PC-3 (cell line): ENCODE results near the gene STYK1. TPM values are rescaled to one million over a fixed set of nuclear protein-coding genes. Genes with fewer than 3 reads are reported as not detected.
"Not testable (repeated sequence)": the region's sequence is repeated elsewhere in the genome, so short reads cannot be mapped to it uniquely, and the experiment has no call there.

ENCODE experiments used
- ATAC-seq: fragments of 200-7000 bp; cut with Tn5 transposase; 2 replicates; pipeline ENCODE4 v1.9.1; 2020; ENCODE audit warnings: mild to moderate bottlenecking, moderate library complexity
- BruUV-seq: library from RNA; stranded (reverse); fragments of 400-500 nt; replicated peaks from 2 replicates; lab custom pipeline; 2021; lab: Mats Ljungman, UMichigan
- CTCF ChIA-PET: fragments of 300-600 bp; sonication (Branson Sonifier 250); formaldehyde crosslinking; loops from one replicate; lab custom pipeline; 2022; ENCODE audit warnings: antibody characterized with exemption; lab: Charles Lee
- POLR2A ChIA-PET: fragments of 300-600 bp; sonication (Branson Sonifier 250); formaldehyde crosslinking; loops from one replicate; lab custom pipeline; 2022; ENCODE audit warnings: antibody characterized with exemption; ENCODE audit not compliant: unreplicated experiment; lab: Charles Lee
- DNase-seq: peaks from one replicate; pipeline ENCODE4 v3.0.0-alpha.2; 2015
- H2AFZ ChIP-seq: fragments of 300-600 bp; sonication (generic); 2 replicates; pipeline ENCODE4 v1.6.0; 2016; ENCODE audit warnings: antibody characterized with exemption, low read length
- H3F3A ChIP-seq: fragments of 300-600 bp; sonication (generic); one replicate; pipeline ENCODE4 v1.6.0; 2017; ENCODE audit warnings: antibody characterized with exemption, low read length, control low read depth, mild to moderate bottlenecking; ENCODE audit not compliant: unreplicated experiment
- H3K27ac ChIP-seq: fragments of 300-600 bp; sonication (generic); 2 replicates; pipeline ENCODE4 v1.5.1; 2016; ENCODE audit warnings: mild to moderate bottlenecking, low read length
- H3K27me3 ChIP-seq: fragments of 300-600 bp; sonication (generic); 2 replicates; pipeline ENCODE4 v1.6.1; 2016; ENCODE audit warnings: low read length, mixed read lengths
- H3K36me3 ChIP-seq: fragments of 300-600 bp; sonication (generic); 2 replicates; pipeline ENCODE4 v1.6.1; 2016; ENCODE audit warnings: low read depth, mixed run types, low read length, mixed read lengths
- H3K4me1 ChIP-seq: fragments of 300-600 bp; sonication (generic); 2 replicates; pipeline ENCODE4 v1.5.1; 2016; ENCODE audit warnings: low read length; ENCODE audit not compliant: insufficient read depth
- H3K4me2 ChIP-seq: fragments of 300-600 bp; sonication (generic); 2 replicates; pipeline ENCODE4 v1.6.0; 2016; ENCODE audit warnings: low read length
- H3K4me3 ChIP-seq: fragments of 300-600 bp; sonication (generic); 2 replicates; pipeline ENCODE4 v1.5.1; 2016; ENCODE audit warnings: mild to moderate bottlenecking, low read length, mixed read lengths
- H3K79me2 ChIP-seq: fragments of 300-600 bp; sonication (generic); 2 replicates; pipeline ENCODE4 v1.6.1; 2017; ENCODE audit warnings: low read length, mixed read lengths
- H3K9ac ChIP-seq: fragments of 300-600 bp; sonication (generic); 2 replicates; pipeline ENCODE4 v1.6.0; 2016; ENCODE audit warnings: mild to moderate bottlenecking, low read length
- H3K9me2 ChIP-seq: fragments of 300-600 bp; sonication (generic); replicated peaks from 2 replicates; pipeline ENCODE4 v1.6.1; 2016; ENCODE audit warnings: mixed run types, low read length, mixed read lengths
- H3K9me3 ChIP-seq: fragments of 300-600 bp; sonication (generic); 2 replicates; pipeline ENCODE4 v1.6.1; 2016; ENCODE audit warnings: low read length, mixed read lengths
- H4K20me1 ChIP-seq: fragments of 300-600 bp; sonication (generic); 2 replicates; pipeline ENCODE4 v1.6.1; 2016; ENCODE audit warnings: low read length, mixed read lengths
- EZH2 ChIP-seq: fragments of 300-600 bp; sonication (generic); IDR thresholded peaks from one replicate; pipeline ENCODE4 v1.6.1; 2017; ENCODE audit warnings: antibody characterized with exemption, mild to moderate bottlenecking, low read length; ENCODE audit not compliant: unreplicated experiment
- EZH2phosphoT487 ChIP-seq: fragments of 300-600 bp; sonication (generic); IDR thresholded peaks from 2 replicates; pipeline ENCODE4 v1.6.1; 2018; ENCODE audit warnings: mild to moderate bottlenecking, antibody characterized with exemption, low read length, borderline replicate concordance
- intact Hi-C: fragments of 100-400 bp; cut with micrococcal nuclease; formaldehyde crosslinking; loops from 2 replicates; pipeline ENCODE4 v1.9.0; 2023
- total RNA-seq: library from RNA; depleted of rRNA; stranded (reverse); fragments of >200 nt; gene quantifications from 2 replicates; pipeline ENCODE4 v1.2.3, GENCODE V29; 2014
- TF ChIP-seq, protein P1 (sequence below): fragments of 300-600 bp; sonication (generic); conservative IDR thresholded peaks from 2 replicates; pipeline ENCODE4 v1.5.1; 2017; ENCODE audit warnings: antibody characterized with exemption, low read depth, mild to moderate bottlenecking, low read length

The STYK1 gene
- total RNA-seq, 1 experiment from 2014 or later, result 4.3 TPM

DNA sequence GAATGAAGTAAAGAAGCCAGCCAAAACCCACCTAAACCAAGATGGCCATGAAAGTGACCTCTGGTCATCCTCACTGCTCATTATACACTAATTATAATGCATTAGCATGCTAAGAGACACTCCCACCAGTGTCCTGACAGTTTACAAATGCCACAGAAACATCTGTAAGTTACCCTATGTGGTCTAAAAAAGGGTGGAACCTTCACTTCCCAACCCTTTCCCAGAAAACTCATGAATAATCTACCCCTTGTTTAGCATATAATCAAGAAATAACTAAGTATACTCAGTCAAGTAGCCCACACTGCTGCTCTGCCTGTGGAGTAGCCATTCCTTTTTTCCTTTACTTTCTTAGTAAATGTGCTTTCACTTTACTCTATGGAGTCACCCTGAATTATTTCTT, 19.8 kb downstream of the STYK1 start:
- H3K9me2 ChIP-seq, result no peaks in the 10 kb centered on the region

DNA sequence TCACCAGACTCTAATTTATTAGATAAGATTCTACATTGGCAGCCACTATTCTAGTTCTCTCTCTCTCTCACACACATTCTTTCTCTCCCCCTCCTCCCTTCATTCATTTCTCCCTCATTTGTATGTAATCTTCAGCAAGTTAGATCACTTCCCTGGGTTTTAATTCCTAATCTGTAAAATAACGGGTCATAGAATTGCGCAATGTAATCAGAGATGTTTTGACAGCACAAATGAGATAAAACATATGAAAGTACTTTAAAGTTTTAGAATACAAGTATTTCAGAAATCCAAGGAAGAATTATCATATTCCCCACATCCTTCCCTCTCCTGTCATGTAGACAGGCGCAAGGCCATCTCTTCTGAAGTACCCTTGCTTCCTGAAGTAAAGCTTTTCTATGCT, 21.7 kb downstream of the STYK1 start:
- H3K4me1 ChIP-seq, result no peaks in the 10 kb centered on the region
- peaks cover 9% of the 10 kb centered on the region; the same call in 1 of the 2 replicates for H3K36me3 ChIP-seq
- CTCF ChIA-PET, result no interaction called here
- no peaks in the 10 kb centered on the region for H3K27me3 ChIP-seq
- TF ChIP-seq, protein P1, sequence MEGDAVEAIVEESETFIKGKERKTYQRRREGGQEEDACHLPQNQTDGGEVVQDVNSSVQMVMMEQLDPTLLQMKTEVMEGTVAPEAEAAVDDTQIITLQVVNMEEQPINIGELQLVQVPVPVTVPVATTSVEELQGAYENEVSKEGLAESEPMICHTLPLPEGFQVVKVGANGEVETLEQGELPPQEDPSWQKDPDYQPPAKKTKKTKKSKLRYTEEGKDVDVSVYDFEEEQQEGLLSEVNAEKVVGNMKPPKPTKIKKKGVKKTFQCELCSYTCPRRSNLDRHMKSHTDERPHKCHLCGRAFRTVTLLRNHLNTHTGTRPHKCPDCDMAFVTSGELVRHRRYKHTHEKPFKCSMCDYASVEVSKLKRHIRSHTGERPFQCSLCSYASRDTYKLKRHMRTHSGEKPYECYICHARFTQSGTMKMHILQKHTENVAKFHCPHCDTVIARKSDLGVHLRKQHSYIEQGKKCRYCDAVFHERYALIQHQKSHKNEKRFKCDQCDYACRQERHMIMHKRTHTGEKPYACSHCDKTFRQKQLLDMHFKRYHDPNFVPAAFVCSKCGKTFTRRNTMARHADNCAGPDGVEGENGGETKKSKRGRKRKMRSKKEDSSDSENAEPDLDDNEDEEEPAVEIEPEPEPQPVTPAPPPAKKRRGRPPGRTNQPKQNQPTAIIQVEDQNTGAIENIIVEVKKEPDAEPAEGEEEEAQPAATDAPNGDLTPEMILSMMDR, result no peak
- TF ChIP-seq EZH2, result no peak
- no peak for TF ChIP-seq EZH2phosphoT487
- no peak overlapping the region for H3K27ac ChIP-seq
- no peak overlapping the region for H3K4me2 ChIP-seq
- H3K9me3 ChIP-seq, result 0 out of 2 replicates have a peak, but pooled peaks cover 6% of the 10 kb centered on the region
- no peak overlapping the region for H2AFZ ChIP-seq
- H3K9ac ChIP-seq, result no peak overlapping the region
- H3K4me3 ChIP-seq, result no peak overlapping the region
- H3F3A ChIP-seq, result no peaks in the 10 kb centered on the region
- BruUV-seq, result no TSS peak
- ATAC-seq (no peak), DNase-seq (no peak)
- H3K9me2 ChIP-seq, result no peaks in the 10 kb centered on the region
- POLR2A ChIA-PET, result no interaction called here
- H3K79me2 ChIP-seq, result no peaks in the 10 kb centered on the region
- H4K20me1 ChIP-seq, result no peaks in the 10 kb centered on the region
- intact Hi-C loops, result no loop called here

More for the DNA sequence above, 19.8 kb downstream of the STYK1 start:
- BruUV-seq, result no TSS peak
- H3K9ac ChIP-seq, result no peak overlapping the region
- no peak overlapping the region for H2AFZ ChIP-seq
- H3K27ac ChIP-seq, result no peak overlapping the region
- H3F3A ChIP-seq, result no peaks in the 10 kb centered on the region
- ChIA-PET POLR2A (no interaction called here), CTCF (no interaction called here)
- no peaks in the 10 kb centered on the region for H3K79me2 ChIP-seq
- intact Hi-C loops, result no loop called here
- H3K9me3 ChIP-seq, result 0 out of 2 replicates have a peak, but pooled peaks cover 6% of the 10 kb centered on the region
- no peaks in the 10 kb centered on the region for H3K27me3 ChIP-seq
- no peak overlapping the region for H3K4me2 ChIP-seq
- no peak overlapping the region for H3K4me3 ChIP-seq
- no peak for DNase-seq
- TF ChIP-seq EZH2phosphoT487, result no peak
- no peak for TF ChIP-seq EZH2
- TF ChIP-seq, protein P1, result no peak
- H3K4me1 ChIP-seq, result no peaks in the 10 kb centered on the region
- peaks cover 15% of the 10 kb centered on the region; the same call in 1 of the 2 replicates for H3K36me3 ChIP-seq
- no peak for ATAC-seq
- no peaks in the 10 kb centered on the region for H4K20me1 ChIP-seq

DNA sequence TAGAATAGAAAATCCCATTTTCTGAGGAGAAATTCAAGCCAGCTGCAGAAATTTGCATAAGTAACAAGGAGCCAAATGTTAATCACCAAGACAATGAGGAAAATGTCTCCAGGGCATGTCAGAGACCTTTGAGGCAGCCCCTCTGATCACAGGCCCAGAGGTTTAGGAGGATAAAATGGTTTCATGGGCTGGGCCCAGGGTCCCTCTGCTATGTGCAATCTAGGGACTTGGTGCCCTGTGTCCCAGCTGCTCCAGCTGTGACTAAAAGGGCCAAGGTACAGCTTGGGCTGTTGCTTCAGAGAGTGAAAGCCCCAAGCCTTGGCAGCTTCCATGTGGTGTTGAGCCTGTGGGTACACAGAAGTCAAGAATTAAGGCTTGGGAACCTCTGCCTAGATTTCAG, 27.3 kb downstream of the STYK1 start:
- BruUV-seq, H3K9me3 ChIP-seq, H3K27ac ChIP-seq, H3K4me2 ChIP-seq, H2AFZ ChIP-seq, H4K20me1 ChIP-seq, H3K36me3 ChIP-seq, DNase-seq, CTCF ChIA-PET, H3K79me2 ChIP-seq, H3K4me3 ChIP-seq, H3K4me1 ChIP-seq, H3F3A ChIP-seq, intact Hi-C loops, POLR2A ChIA-PET, ATAC-seq, H3K9ac ChIP-seq, H3K9me2 ChIP-seq, H3K27me3 ChIP-seq: not testable (repeated sequence)
